Naive thymus-derived CD4-positive, alpha-beta T cell (primary cell): ENCODE measurements around the gene DVL2. TPM values are rescaled to one million over a fixed set of nuclear protein-coding genes. Genes with fewer than 3 reads are reported as not detected.
A peak's percentile ranks its signal among the peaks of the same experiment; 100 is the strongest.

Source experiments
- ATAC-seq: fragments of 150-1000 bp; cut with Tn5 transposase; 2 replicates; pipeline ENCODE4 v1.10.0; 2021; ENCODE audit warnings: mild to moderate bottlenecking, moderate library complexity
- CTCF ChIA-PET: fragments of 350-600 bp; sonication (Branson Sonifier 250); formaldehyde crosslinking; loops from one replicate; lab custom pipeline; 2021; ENCODE audit warnings: antibody characterized with exemption; lab: Charles Lee
- POLR2A ChIA-PET: fragments of 350-600 bp; sonication (Branson Sonifier 250); formaldehyde crosslinking; loops from one replicate; lab custom pipeline; 2021; ENCODE audit warnings: antibody characterized with exemption, inconsistent platforms; lab: Charles Lee
- DNase-seq, 9 donors: peaks; one replicate each; pipeline versions ENCODE4 v3.0.0 to v3.0.0-alpha.2; 2020 to 2022; ENCODE audit warnings: mixed read lengths in 1 of 9
- H3K27ac ChIP-seq: one replicate; pipeline ENCODE4 v1.7.0; 2013; ENCODE audit warnings: mild to moderate bottlenecking, low read depth, low read length, moderate library complexity
- H3K27me3 ChIP-seq, 2 donors: one replicate each; pipeline ENCODE4 v1.7.0; 2013; ENCODE audit warnings: low read length in 2 of 2, mild to moderate bottlenecking in 2 of 2, moderate library complexity in 2 of 2; ENCODE audit not compliant: control insufficient read depth in 2 of 2, insufficient read depth in 2 of 2
- H3K36me3 ChIP-seq, 3 experiments: 1 replicate in 2 of 3; 2 replicates in 1 of 3; pipeline ENCODE4 v1.7.0; 2013; ENCODE audit warnings: low read length in 3 of 3, mild to moderate bottlenecking in 3 of 3, moderate library complexity in 1 of 3; ENCODE audit not compliant: insufficient read depth in 3 of 3, control insufficient read depth in 2 of 3
- H3K4me1 ChIP-seq, 2 donors: one replicate each; pipeline ENCODE4 v1.7.0; 2013; ENCODE audit warnings: low read length in 2 of 2, mild to moderate bottlenecking in 2 of 2, moderate library complexity in 1 of 2; ENCODE audit not compliant: control insufficient read depth in 2 of 2, insufficient read depth in 2 of 2
- H3K4me3 ChIP-seq: 2 replicates; pipeline ENCODE4 v1.7.0; 2013; ENCODE audit warnings: mild to moderate bottlenecking, low read length
- H3K9me3 ChIP-seq, 3 experiments: 1 replicate in 2 of 3; 2 replicates in 1 of 3; pipeline ENCODE4 v1.7.0; 2013; ENCODE audit warnings: low read length in 3 of 3; ENCODE audit not compliant: control insufficient read depth in 2 of 3
- H3K27ac Mint-ChIP-seq, 9 donors: one replicate each; pipeline ENCODE4 v1.8.0; 2020 to 2022; ENCODE audit warnings: mixed read lengths in 9 of 9, mild to moderate bottlenecking in 8 of 9, moderate library complexity in 5 of 9, inconsistent platforms in 2 of 9
- H3K27me3 Mint-ChIP-seq, 5 donors: one replicate each; pipeline ENCODE4 v1.8.0; 2021 to 2022; ENCODE audit warnings: mixed read lengths in 5 of 5, mild to moderate bottlenecking in 1 of 5
- H3K36me3 Mint-ChIP-seq, 5 donors: one replicate each; pipeline ENCODE4 v1.8.0; 2020 to 2022; ENCODE audit warnings: mixed read lengths in 5 of 5, mild to moderate bottlenecking in 3 of 5, inconsistent platforms in 1 of 5
- H3K4me1 Mint-ChIP-seq, 7 donors: one replicate each; pipeline ENCODE4 v1.8.0; 2020 to 2022; ENCODE audit warnings: mixed read lengths in 7 of 7, mild to moderate bottlenecking in 3 of 7, inconsistent platforms in 1 of 7
- H3K4me3 Mint-ChIP-seq, 10 donors: one replicate each; pipeline ENCODE4 v1.8.0; 2020 to 2022; ENCODE audit warnings: mild to moderate bottlenecking in 10 of 10, mixed read lengths in 10 of 10, moderate library complexity in 6 of 10, inconsistent platforms in 2 of 10
- H3K9me3 Mint-ChIP-seq, 11 donors: one replicate each; pipeline ENCODE4 v1.8.0; 2020 to 2022; ENCODE audit warnings: mixed read lengths in 11 of 11, mild to moderate bottlenecking in 4 of 11, inconsistent platforms in 1 of 11, moderate library complexity in 1 of 11
- intact Hi-C, 2 donors: fragments of 100-400 bp; cut with micrococcal nuclease; formaldehyde crosslinking; loops; one replicate each; pipeline ENCODE4 v1.15.1; 2023
- microRNA-seq: library from miRNA; unstranded; fragments of <30 nt; microRNA quantifications from one replicate; pipeline ENCODE4 v1.2.0, GENCODE V29; 2022; ENCODE audit warnings: borderline microRNAs expressed
- polyA plus RNA-seq, 2 donors: library from polyadenylated mRNA; unstranded; fragments of 300-500 nt; fragmentation: Illumina TruSeq; gene quantifications; one replicate each; pipeline ENCODE4 v1.2.3, GENCODE V29; 2021
- total RNA-seq, 6 experiments: library from RNA in 5 of 6; stranded (reverse) in 5 of 6; gene quantifications; 1 replicate in 5 of 6; 2 replicates in 1 of 6; pipeline ENCODE4 v1.2.3 and lab custom pipeline; 2021 to 2026

The DVL2 gene
- total and polyA plus RNA-seq, 7 experiments from 2014 or later, result 15.1 to 91.5 (median 51.3) TPM

DNA sequence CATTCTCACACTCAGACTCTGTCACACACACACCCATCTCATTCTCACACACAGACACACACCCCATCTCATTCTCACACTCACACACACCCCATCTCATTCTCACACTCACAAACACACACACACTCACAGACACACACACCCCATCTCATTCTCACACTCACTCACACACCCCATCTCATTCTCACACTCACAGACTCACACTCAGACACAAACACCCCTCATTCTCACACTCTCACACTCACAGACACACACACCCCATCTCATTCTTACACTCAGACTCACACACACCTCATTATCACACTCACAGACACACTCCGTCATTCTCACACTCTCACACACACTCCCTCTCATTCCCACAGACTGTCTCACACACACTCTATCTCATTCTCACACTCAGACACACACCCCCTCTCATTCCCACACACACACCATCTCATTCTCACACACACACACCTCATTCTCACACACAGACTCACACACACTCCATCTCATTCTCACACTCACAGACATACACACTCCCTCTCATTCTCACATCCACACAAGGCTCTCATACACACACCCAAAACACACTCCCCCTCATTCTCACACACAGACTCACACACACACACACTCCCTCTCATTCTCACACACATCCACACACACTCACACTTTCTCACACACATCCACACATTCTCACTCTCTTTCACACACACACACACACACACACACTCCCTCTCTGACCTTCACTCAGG lies 58.0 kb downstream of the DVL2 start:
- DNase-seq (no peak), ATAC-seq (no peak)
- no peaks in the 10 kb centered on the region for H3K9me3 ChIP-seq
- H3K27me3 Mint-ChIP-seq, result peaks cover 0 to 19% (median 8%) of the 10 kb centered on the region in 5 donors
- ChIA-PET POLR2A (no interaction called here), CTCF (interaction anchor here (0.6 to 2.5 kb wide), 4 partner anchors 11 to 426 kb away, joined by 3 to 16 read pairs (median 4); no protein-coding TSS in a partner anchor)
- no peak overlapping the region for H3K4me3 ChIP-seq
- H3K9me3 Mint-ChIP-seq, result peaks cover 0 to 1% (median 0%) of the 10 kb centered on the region in 11 donors
- H3K4me3 Mint-ChIP-seq, result no peak overlapping the region
- H3K27ac ChIP-seq, result no peak overlapping the region
- H3K27ac Mint-ChIP-seq, result no peak overlapping the region
- H3K4me1 ChIP-seq, result peaks cover 12 to 23% of the 10 kb centered on the region in 2 donors
- H3K27me3 ChIP-seq, result no peaks in the 10 kb centered on the region
- peaks cover 4 to 13% (median 9%) of the 10 kb centered on the region in 7 donors for H3K4me1 Mint-ChIP-seq
- H3K36me3 ChIP-seq, result no peaks in the 10 kb centered on the region
- intact Hi-C loops, result loop anchor here in 1 of 2 donors (2.0 kb wide), 2 partner anchors 29 to 39 kb away; no protein-coding TSS in a partner anchor
- H3K36me3 Mint-ChIP-seq, result no peaks in the 10 kb centered on the region

Small RNAs within 50 kb of the gene (microRNA-seq; reads per million reads assigned to microRNA genes)
- 528 reads per million, percentile 75 among the genes with 10 or more reads in this experiment for gene MIR324

Other genes with a start within 250 kb of the DVL2 start
Only the 30 nearest of the 36 such genes appear.
- gene SLC16A13, start 198.5 kb downstream of the DVL2 start, total RNA-seq, result 10 to 100 TPM in 3 of 5 experiments, 1 to 10 TPM in 2; 3.4 to 20.9 (median 15.0) TPM
- 1 to 10 TPM; 1.8 to 3.5 TPM for gene SLC16A13, start 198.5 kb downstream of the DVL2 start, polyA plus RNA-seq
- gene SLC16A11, start 190.4 kb downstream of the DVL2 start, total RNA-seq, result 1 to 10 TPM in 3 of 5 experiments, under 1 TPM in 2; 0.24 to 1.7 (median 1.4) TPM
- gene SLC16A11, start 190.4 kb downstream of the DVL2 start, polyA plus RNA-seq, result 1 to 10 TPM; 1.1 TPM
- gene CLEC10A, start 154.3 kb downstream of the DVL2 start, total RNA-seq, result 10 to 100 TPM in 1 of 5 experiments, 1 to 10 TPM in 3, not detected in 1; 1.4 to 10.6 (median 4.9) TPM
- gene CLEC10A, start 154.3 kb downstream of the DVL2 start, polyA plus RNA-seq, result not detected
- gene ASGR2, start 119.7 kb downstream of the DVL2 start, total RNA-seq, result 10 to 100 TPM in 1 of 5 experiments, 1 to 10 TPM in 1, under 1 TPM in 1, not detected in 2; 0.27 to 15.0 (median 1.9) TPM
- gene ASGR2, start 119.7 kb downstream of the DVL2 start, polyA plus RNA-seq, result not detected
- 10 to 100 TPM in 1 of 5 experiments, 1 to 10 TPM in 1, under 1 TPM in 2, not detected in 1; 0.79 to 11.9 (median 1.3) TPM for gene ASGR1, start 55.1 kb downstream of the DVL2 start, total RNA-seq
- not detected for gene ASGR1, start 55.1 kb downstream of the DVL2 start, polyA plus RNA-seq
- gene DLG4, start 14.7 kb downstream of the DVL2 start, total RNA-seq, result 10 to 100 TPM; 10.9 to 25.4 (median 16.5) TPM
- gene DLG4, start 14.7 kb downstream of the DVL2 start, polyA plus RNA-seq, result under 1 TPM; 0.26 to 0.83 TPM
- 100 to 1,000 TPM; 287 to 390 (median 339) TPM for gene ACADVL, start 14.6 kb downstream of the DVL2 start, total RNA-seq
- gene ACADVL, start 14.6 kb downstream of the DVL2 start, polyA plus RNA-seq, result 10 to 100 TPM; 75.3 to 88.4 TPM
- 10 to 100 TPM; 12.3 to 58.7 (median 55.2) TPM for gene PHF23, start 4.9 kb upstream of the DVL2 start, total RNA-seq
- gene PHF23, start 4.9 kb upstream of the DVL2 start, polyA plus RNA-seq, result 10 to 100 TPM; 16.0 to 41.3 TPM
- gene GABARAP, start 7.9 kb upstream of the DVL2 start, total RNA-seq, result 100 to 1,000 TPM; 214 to 427 (median 286) TPM
- 100 to 1,000 TPM; 656 to 950 TPM for gene GABARAP, start 7.9 kb upstream of the DVL2 start, polyA plus RNA-seq
- 100 to 1,000 TPM in 4 of 5 experiments, 10 to 100 TPM in 1; 96.8 to 173 (median 133) TPM for gene CTDNEP1, start 17.2 kb upstream of the DVL2 start, total RNA-seq
- 10 to 100 TPM; 38.3 to 45.4 TPM for gene CTDNEP1, start 17.2 kb upstream of the DVL2 start, polyA plus RNA-seq
- gene ELP5, start 17.7 kb upstream of the DVL2 start, total RNA-seq, result 10 to 100 TPM; 26.9 to 49.1 (median 32.9) TPM
- 10 to 100 TPM; 60.4 to 89.9 TPM for gene ELP5, start 17.7 kb upstream of the DVL2 start, polyA plus RNA-seq
- gene CLDN7, start 28.0 kb upstream of the DVL2 start, total RNA-seq, result 1 to 10 TPM in 2 of 5 experiments, under 1 TPM in 3; 0.29 to 3.8 (median 0.81) TPM
- gene CLDN7, start 28.0 kb upstream of the DVL2 start, polyA plus RNA-seq, result 1 to 10 TPM; 1.7 to 2.9 TPM
- gene SLC2A4, start 47.2 kb upstream of the DVL2 start, total RNA-seq, result not detected
- not detected for gene SLC2A4, start 47.2 kb upstream of the DVL2 start, polyA plus RNA-seq
- under 1 TPM in 3 of 5 experiments, not detected in 2; 0.27 to 0.64 (median 0.40) TPM for gene YBX2, start 60.1 kb upstream of the DVL2 start, total RNA-seq
- gene YBX2, start 60.1 kb upstream of the DVL2 start, polyA plus RNA-seq, result not detected
- 100 to 1,000 TPM; 237 to 666 (median 453) TPM for gene EIF5A, start 73.1 kb upstream of the DVL2 start, total RNA-seq
- 100 to 1,000 TPM; 158 to 558 TPM for gene EIF5A, start 73.1 kb upstream of the DVL2 start, polyA plus RNA-seq
- 100 to 1,000 TPM in 3 of 5 experiments, 10 to 100 TPM in 2; 72.6 to 145 (median 107) TPM for gene GPS2, start 80.8 kb upstream of the DVL2 start, total RNA-seq
- gene GPS2, start 80.8 kb upstream of the DVL2 start, polyA plus RNA-seq, result 100 to 1,000 TPM in 1 of 2 donors, 10 to 100 TPM in 1; 80.1 to 134 TPM
- 10 to 100 TPM; 42.6 to 92.6 (median 50.1) TPM for gene NEURL4, start 94.8 kb upstream of the DVL2 start, total RNA-seq
- 1 to 10 TPM; 1.1 to 2.5 TPM for gene NEURL4, start 94.8 kb upstream of the DVL2 start, polyA plus RNA-seq
- 100 to 1,000 TPM; 482 to 708 (median 599) TPM for gene ACAP1, start 102.0 kb upstream of the DVL2 start, total RNA-seq
- 100 to 1,000 TPM; 234 to 337 TPM for gene ACAP1, start 102.0 kb upstream of the DVL2 start, polyA plus RNA-seq
- 10 to 100 TPM in 1 of 5 experiments, 1 to 10 TPM in 4; 2.7 to 13.7 (median 4.0) TPM for gene KCTD11, start 117.6 kb upstream of the DVL2 start, total RNA-seq
- 1 to 10 TPM in 1 of 2 donors, under 1 TPM in 1; 0.83 to 1.1 TPM for gene KCTD11, start 117.6 kb upstream of the DVL2 start, polyA plus RNA-seq
- not detected for gene TMEM95, start 120.6 kb upstream of the DVL2 start, total RNA-seq
- not detected for gene TMEM95, start 120.6 kb upstream of the DVL2 start, polyA plus RNA-seq
- gene TNK1, start 146.6 kb upstream of the DVL2 start, total RNA-seq, result 10 to 100 TPM in 4 of 5 experiments, 1 to 10 TPM in 1; 1.5 to 23.4 (median 13.9) TPM
- gene TNK1, start 146.6 kb upstream of the DVL2 start, polyA plus RNA-seq, result 1 to 10 TPM; 5.8 to 7.4 TPM
- gene PLSCR3, start 160.0 kb upstream of the DVL2 start, total RNA-seq, result 100 to 1,000 TPM in 1 of 5 experiments, 10 to 100 TPM in 4; 74.8 to 142 (median 85.0) TPM
- gene PLSCR3, start 160.0 kb upstream of the DVL2 start, polyA plus RNA-seq, result 100 to 1,000 TPM; 162 to 212 TPM
- gene TMEM256, start 169.6 kb upstream of the DVL2 start, total RNA-seq, result 10 to 100 TPM; 31.5 to 58.5 (median 48.2) TPM
- gene TMEM256, start 169.6 kb upstream of the DVL2 start, polyA plus RNA-seq, result 10 to 100 TPM; 45.2 to 64.9 TPM
- 10 to 100 TPM in 3 of 5 experiments, 1 to 10 TPM in 2; 1.6 to 17.8 (median 11.9) TPM for gene NLGN2, start 173.3 kb upstream of the DVL2 start, total RNA-seq
- gene NLGN2, start 173.3 kb upstream of the DVL2 start, polyA plus RNA-seq, result under 1 TPM; 0.20 to 0.28 TPM
- not detected for gene SPEM1, start 185.8 kb upstream of the DVL2 start, total RNA-seq
- not detected for gene SPEM1, start 185.8 kb upstream of the DVL2 start, polyA plus RNA-seq
- gene SPEM2, start 191.1 kb upstream of the DVL2 start, total RNA-seq, result not detected
- not detected for gene SPEM2, start 191.1 kb upstream of the DVL2 start, polyA plus RNA-seq
- gene SPEM3, start 194.3 kb upstream of the DVL2 start, total RNA-seq, result not detected
- not detected for gene SPEM3, start 194.3 kb upstream of the DVL2 start, polyA plus RNA-seq
- 10 to 100 TPM in 3 of 5 experiments, 1 to 10 TPM in 2; 8.2 to 19.1 (median 16.5) TPM for gene TMEM102, start 200.9 kb upstream of the DVL2 start, total RNA-seq
- gene TMEM102, start 200.9 kb upstream of the DVL2 start, polyA plus RNA-seq, result 10 to 100 TPM in 1 of 2 donors, 1 to 10 TPM in 1; 8.5 to 26.1 TPM
- gene FGF11, start 205.0 kb upstream of the DVL2 start, total RNA-seq, result 10 to 100 TPM in 1 of 5 experiments, 1 to 10 TPM in 4; 2.8 to 39.7 (median 3.4) TPM
- gene FGF11, start 205.0 kb upstream of the DVL2 start, polyA plus RNA-seq, result under 1 TPM in 1 of 2 donors, not detected in 1; 0.09 TPM
- gene CHRNB1, start 210.5 kb upstream of the DVL2 start, total RNA-seq, result 10 to 100 TPM in 1 of 5 experiments, 1 to 10 TPM in 4; 6.0 to 14.6 (median 7.2) TPM
- gene CHRNB1, start 210.5 kb upstream of the DVL2 start, polyA plus RNA-seq, result 10 to 100 TPM; 14.9 to 24.8 TPM